ENCODE results near the gene OSTC.
A peak's percentile ranks its signal among the peaks of the same experiment; 100 is the strongest.

Gene OSTC

DNA sequence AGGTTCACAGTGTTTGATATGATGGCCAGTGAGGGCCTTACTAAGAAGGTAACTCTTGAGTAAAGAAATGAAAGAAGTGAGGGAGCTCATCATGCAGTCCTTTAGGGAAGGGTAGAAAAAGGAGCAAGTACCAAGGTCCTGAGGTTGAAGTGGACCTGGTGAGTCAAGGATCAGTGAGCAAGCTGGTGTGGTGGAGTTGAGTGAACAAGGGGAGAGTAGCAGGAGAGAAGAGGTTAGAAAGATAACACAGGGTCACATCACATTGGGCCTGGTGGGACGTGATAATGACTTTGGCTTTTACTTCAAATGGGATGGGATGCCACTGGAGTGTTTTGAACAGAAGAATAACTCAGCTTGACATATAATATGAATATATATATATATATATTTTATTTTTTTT lies 44.7 kb downstream of the OSTC start:
- TF ChIP-seq, protein P1, sequence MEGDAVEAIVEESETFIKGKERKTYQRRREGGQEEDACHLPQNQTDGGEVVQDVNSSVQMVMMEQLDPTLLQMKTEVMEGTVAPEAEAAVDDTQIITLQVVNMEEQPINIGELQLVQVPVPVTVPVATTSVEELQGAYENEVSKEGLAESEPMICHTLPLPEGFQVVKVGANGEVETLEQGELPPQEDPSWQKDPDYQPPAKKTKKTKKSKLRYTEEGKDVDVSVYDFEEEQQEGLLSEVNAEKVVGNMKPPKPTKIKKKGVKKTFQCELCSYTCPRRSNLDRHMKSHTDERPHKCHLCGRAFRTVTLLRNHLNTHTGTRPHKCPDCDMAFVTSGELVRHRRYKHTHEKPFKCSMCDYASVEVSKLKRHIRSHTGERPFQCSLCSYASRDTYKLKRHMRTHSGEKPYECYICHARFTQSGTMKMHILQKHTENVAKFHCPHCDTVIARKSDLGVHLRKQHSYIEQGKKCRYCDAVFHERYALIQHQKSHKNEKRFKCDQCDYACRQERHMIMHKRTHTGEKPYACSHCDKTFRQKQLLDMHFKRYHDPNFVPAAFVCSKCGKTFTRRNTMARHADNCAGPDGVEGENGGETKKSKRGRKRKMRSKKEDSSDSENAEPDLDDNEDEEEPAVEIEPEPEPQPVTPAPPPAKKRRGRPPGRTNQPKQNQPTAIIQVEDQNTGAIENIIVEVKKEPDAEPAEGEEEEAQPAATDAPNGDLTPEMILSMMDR (IDR thresholded peaks at IDR 0.05; ENCODE audit: low read depth, low read length, missing control alignments) = no peak

GRCh38 chr4:108696160-108696559 lies 45.8 kb downstream of the OSTC start:
- no peak for DNase-seq (ENCODE audit: extremely low read depth, low read depth)
- H3K4me3 ChIP-seq (replicated peaks; ENCODE audit: low read depth, low read length) = no peak overlapping the region
- TF ChIP-seq, protein P1 (IDR thresholded peaks at IDR 0.05; ENCODE audit: low read depth, low read length, missing control alignments) = no peak

More for the DNA sequence above, 44.7 kb downstream of the OSTC start:
- no peak overlapping the region for H3K4me3 ChIP-seq (replicated peaks; ENCODE audit: low read depth, low read length)
- no peak for DNase-seq (ENCODE audit: extremely low read depth, low read depth)

- no peak overlapping the region for H3K4me3 ChIP-seq (replicated peaks; ENCODE audit: low read depth, low read length)
- TF ChIP-seq, protein P1 (IDR thresholded peaks at IDR 0.05; ENCODE audit: low read depth, low read length, missing control alignments) = no peak
- peak; percentile 52 for DNase-seq (ENCODE audit: extremely low read depth, low read depth)
These were observed 49.8 kb downstream of the OSTC start for GRCh38 chr4:108700081-108700757.

GRCh38 chr4:108702960-108703359 lies 52.6 kb downstream of the OSTC start:
- H3K4me3 ChIP-seq (replicated peaks; ENCODE audit: low read depth, low read length) = no peak overlapping the region
- no peak for DNase-seq (ENCODE audit: extremely low read depth, low read depth)
- TF ChIP-seq, protein P1 (IDR thresholded peaks at IDR 0.05; ENCODE audit: low read depth, low read length, missing control alignments) = no peak

DNA sequence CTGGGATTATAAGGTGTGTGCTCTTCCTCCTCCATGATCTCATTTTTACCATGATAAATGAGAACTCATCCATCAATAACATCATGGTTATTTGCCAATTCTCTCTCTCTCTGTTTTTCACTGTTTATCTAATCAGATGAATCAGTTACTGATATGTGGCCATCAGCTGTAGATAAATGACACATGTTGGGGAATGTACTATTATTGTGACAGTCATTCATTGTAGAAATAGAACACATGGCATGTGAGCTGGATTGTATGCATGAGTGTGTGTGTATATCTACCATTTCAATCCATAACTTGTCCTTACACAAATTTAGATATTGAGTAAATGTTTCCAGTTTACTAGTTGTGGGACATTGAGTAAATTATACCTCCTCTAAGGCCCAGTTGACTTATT lies 53.0 kb downstream of the OSTC start:
- TF ChIP-seq, protein P1 (IDR thresholded peaks at IDR 0.05; ENCODE audit: low read depth, low read length, missing control alignments) = no peak
- DNase-seq (ENCODE audit: extremely low read depth, low read depth) = no peak
- no peak overlapping the region for H3K4me3 ChIP-seq (replicated peaks; ENCODE audit: low read depth, low read length)

DNA sequence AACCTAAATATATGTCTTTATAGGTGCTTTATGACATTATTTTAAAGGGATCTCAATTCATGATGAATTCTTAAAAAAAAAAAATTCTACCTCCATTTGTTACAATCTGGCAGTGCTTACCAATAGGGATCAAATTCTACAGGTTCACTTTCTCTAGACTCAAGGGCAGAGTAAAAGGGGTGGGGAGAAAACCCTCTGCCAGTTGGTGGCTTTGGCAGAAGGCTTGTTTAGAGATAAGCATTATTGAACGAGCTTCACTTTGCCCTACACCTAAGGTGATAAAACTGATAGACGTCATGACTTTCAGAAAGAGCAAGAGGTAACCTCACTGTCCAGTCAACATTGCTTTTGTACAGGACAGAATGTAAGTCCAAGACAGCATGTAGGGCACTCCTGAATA lies 53.6 kb downstream of the OSTC start:
- H3K4me3 ChIP-seq (replicated peaks; ENCODE audit: low read depth, low read length) = no peak overlapping the region
- TF ChIP-seq, protein P1 (IDR thresholded peaks at IDR 0.05; ENCODE audit: low read depth, low read length, missing control alignments) = no peak
- no peak for DNase-seq (ENCODE audit: extremely low read depth, low read depth)

- no peak overlapping the region for H3K4me3 ChIP-seq (replicated peaks; ENCODE audit: low read depth, low read length)
- DNase-seq (ENCODE audit: extremely low read depth, low read depth) = no peak
- TF ChIP-seq, protein P1 (IDR thresholded peaks at IDR 0.05; ENCODE audit: low read depth, low read length, missing control alignments) = no peak
These were observed 55.9 kb downstream of the OSTC start for GRCh38 chr4:108706289-108706688.
